Measurements from ENCODE around the gene LMO7.
"Not testable (repeated sequence)": the region's sequence is repeated elsewhere in the genome, so short reads cannot be mapped to it uniquely, and the experiment has no call there.

LMO7 gene

DNA sequence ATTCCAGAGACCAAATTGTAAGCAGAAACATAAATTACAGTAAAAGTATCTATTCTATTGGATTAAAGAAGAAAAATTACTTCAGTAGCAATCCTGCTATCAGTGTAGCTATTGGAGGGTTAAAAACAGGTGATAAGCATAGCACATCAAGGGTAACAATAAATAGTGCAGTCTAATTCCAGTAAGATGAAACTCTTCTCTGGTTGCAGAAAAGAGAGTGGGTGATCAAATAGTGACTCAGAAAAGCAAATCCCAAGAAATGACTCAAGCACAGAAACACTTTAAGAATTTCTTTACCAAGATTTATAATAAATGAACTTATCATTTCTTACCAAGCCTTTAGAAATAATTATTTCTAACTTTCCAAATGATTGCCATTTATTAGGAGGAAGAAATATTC, 135.7 kb downstream of the LMO7 start:
- no peak for DNase-seq (ENCODE audit: low spot score)

GRCh38 chr13:75774176-75774575, 138.0 kb downstream of the LMO7 start:
- DNase-seq (ENCODE audit: low spot score), result no peak

- DNase-seq (ENCODE audit: low spot score), result no peak
These were observed 140.4 kb downstream of the LMO7 start for GRCh38 chr13:75776550-75776949.

GRCh38 chr13:75779393-75779792, 143.3 kb downstream of the LMO7 start:
- no peak for DNase-seq (ENCODE audit: low spot score)

DNA sequence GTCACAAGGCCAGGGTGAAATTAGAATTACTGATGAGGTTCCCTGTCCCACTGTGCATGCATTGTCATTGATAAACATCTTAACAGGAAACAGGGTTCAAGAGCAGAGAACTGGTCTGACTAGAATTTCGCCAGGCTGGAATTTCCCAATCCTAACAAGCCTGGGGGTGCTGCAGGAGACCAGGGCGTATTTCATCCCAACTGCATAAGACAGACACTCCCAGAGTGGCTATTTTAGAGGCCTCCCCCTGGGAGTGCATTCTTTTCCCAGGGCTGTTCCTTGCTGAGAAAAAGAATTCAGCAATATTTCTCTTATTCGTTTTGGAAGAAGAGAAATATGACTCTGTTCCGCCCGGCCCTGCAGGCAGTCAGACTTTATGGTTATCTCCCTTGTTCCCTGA, 144.0 kb downstream of the LMO7 start:
- DNase-seq (ENCODE audit: low spot score), result not testable (repeated sequence)

GRCh38 chr13:75782985-75783384, 146.9 kb downstream of the LMO7 start:
- DNase-seq (ENCODE audit: low spot score), result no peak

DNA sequence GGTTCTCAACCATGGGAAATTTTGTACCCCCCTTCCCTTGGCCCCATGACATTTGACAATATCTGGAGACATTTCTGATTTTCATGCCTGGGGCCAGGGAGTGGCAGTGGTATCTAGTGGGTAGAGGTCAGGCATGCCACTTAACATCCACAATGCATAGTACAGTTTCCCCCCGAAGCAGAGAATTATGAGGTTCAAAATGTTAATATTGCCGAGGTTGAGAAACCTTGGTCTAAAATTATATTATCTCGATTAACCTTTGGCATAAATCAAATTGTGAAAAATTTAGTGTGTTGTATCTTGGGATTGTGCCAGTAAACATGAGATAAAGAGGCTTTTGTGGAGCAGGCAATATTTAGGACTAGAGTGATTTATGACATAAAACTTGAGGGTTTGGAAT, 147.9 kb downstream of the LMO7 start:
- DNase-seq (ENCODE audit: low spot score), result no peak

GRCh38 chr13:75785130-75785529, 149.0 kb downstream of the LMO7 start:
- no peak for DNase-seq (ENCODE audit: low spot score)

- DNase-seq (ENCODE audit: low spot score), result no peak
These were observed 151.3 kb downstream of the LMO7 start for GRCh38 chr13:75787249-75787928.

- no peak for DNase-seq (ENCODE audit: low spot score)
These were observed 152.4 kb downstream of the LMO7 start for GRCh38 chr13:75788481-75788981.

GRCh38 chr13:75789451-75790197, 153.5 kb downstream of the LMO7 start:
- no peak for DNase-seq (ENCODE audit: low spot score)

DNA sequence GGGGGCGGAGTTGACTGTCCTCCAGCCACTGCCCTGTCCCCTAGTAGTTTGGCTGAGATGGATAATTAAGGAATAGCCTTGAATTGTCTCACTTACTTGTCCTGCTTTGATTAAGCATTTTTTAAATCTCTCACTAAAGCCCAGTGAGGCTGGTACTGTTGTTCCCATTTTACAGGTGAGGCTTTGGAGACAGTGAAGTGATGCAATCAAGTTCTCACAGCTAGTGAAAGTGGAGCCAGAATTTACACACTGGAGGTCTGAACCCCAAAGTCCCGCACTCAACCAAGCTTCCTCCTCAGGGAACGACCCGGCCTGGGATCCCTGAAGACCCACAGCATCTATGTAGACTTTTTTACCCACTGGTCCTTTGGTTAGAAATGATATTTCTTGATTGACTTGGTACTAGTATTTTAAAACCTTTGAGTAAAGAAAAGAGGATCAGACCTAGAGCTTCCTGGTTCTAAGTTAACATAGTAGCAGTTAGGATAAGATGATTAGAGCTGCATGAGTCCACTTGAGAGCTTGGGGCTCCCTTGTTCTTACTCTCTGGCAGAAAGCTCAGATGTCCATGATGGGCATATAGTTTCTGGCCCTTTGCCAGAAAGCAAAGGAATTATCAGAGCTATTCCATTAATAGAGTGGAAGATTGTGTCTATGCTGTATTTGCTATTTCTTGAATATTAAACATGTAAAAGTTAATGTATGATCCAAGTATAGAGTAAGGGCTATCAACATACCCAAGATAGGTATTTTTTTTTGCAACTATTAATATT, 154.3 kb downstream of the LMO7 start:
- no peak for DNase-seq (ENCODE audit: low spot score)

DNA sequence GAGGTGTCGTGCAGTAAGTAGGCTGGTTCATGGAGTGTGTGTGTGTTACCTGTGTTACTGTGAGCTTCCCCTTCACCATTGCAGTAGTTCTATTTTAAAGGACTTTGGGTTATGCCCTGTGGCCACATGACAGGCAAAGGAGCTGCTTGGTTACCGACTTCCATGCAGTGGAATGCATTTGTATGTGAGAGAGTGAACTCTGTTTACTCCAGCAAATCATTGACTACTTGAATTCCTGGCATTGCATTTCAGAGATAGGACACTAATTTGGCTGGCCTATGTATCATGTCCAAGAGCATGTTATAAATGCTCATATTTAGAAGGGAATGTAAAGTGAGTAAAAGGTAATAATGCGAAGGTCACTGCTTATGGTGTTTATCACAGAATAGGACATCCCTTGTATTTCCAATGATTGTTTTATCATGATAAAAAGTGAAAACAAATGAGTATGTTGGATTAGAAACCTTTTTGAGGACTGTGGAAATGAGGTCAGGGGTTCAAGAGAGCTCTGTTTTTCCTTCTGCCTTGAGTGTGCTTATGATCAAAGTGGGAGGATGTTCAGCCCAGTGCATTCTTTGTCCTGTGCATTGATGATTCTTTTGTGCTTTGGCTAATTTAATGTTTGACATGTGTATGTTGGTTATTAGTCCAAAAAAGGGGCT, 156.5 kb downstream of the LMO7 start:
- no peak for DNase-seq (ENCODE audit: low spot score)

- DNase-seq (ENCODE audit: low spot score), result not testable (repeated sequence)
These were observed 157.0 kb downstream of the LMO7 start for GRCh38 chr13:75793188-75793567.

DNA sequence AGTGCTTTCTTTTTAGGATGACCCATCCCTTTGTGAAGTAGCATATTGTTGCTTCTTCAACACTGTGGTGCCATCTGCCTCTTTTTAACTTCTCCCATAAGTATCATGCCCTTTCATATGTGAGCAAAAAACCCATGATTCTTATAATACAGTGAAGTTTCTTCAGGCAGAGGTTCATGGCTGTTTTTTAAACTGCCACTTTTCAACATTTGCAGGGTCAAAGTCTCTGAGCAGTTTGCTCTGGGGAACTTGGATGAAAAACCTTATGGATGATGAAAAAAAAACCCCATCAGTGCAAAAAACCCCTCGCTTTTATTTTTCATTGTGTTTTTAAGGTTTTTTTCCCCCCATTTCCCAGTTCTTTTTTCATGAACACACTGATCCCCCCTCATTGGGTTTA, 158.5 kb downstream of the LMO7 start:
- DNase-seq (ENCODE audit: low spot score), result no peak

DNA sequence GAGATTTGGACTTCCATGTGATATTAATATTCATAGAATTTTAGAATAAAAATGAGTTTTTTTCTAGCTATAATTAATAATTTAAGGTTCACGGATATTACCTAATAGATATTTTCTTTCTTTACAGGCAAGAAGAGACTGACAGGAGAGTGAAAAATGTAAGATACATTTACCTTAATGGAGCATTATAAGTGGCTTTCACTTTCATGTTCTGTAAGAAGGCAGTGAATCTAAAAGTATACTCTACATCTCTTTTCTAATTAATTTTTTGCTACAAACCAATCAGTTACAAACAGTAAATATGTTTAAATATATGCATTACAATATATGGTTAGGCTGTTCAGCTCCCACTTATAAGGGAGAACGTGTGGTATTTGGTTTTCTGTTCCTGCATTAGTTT, 159.1 kb downstream of the LMO7 start:
- DNase-seq (ENCODE audit: low spot score), result no peak

DNA sequence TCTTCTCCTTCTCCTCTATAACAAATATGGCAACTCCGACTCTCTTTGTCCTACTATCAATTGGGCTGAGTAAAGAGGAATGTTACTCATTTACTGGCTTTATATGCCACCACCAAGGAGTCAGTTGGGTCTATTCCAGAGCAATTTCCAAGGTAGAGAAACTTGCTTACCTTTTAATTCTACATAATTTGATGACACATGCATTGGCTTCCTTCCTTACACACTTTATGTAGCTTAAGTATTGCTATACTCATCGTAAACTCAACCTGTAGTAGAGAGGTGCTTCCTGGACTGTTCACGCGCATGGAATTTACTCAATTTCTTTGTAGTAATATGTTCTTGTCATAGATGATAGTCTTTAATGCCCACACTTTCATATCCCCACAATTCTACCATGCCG, 160.7 kb downstream of the LMO7 start:
- no peak for DNase-seq (ENCODE audit: low spot score)

DNA sequence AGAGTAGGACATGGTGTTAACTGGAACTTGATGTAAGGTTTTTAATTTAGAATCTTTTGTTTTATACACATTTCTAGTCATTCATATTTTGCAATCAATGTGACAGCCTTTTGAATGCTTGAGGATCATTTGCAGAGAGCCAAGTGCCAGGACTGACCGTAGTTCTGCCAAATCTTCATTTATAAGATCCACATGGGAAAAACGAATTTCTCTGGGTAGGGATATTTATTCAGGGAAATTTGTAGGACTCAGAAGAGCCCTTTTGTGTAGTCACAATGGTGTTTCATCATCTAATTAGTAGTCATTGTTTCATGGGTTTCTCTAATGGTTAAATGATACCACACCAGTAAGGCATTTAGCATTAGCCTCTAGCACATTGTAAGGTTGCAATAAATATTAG, 161.1 kb downstream of the LMO7 start:
- no peak for DNase-seq (ENCODE audit: low spot score)

DNA sequence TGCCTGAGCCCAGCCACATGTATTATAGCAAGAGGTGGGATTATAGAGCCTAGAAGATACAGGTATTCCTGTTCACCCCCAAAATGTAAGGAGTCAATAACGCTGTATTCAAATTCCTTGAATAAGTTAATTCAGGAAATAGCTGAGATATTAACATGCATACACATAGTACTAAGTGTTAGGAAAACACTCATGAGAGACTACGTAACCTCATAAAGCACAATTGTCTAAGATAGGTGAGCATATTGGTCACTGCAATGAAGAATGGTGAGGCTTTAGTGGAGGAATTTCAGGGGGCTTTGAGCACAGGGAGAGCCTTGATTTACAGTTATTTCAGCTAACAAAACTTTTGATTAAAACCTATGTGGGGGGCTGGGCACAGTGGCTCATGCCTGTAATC, 161.6 kb downstream of the LMO7 start:
- DNase-seq (ENCODE audit: low spot score), result no peak

DNA sequence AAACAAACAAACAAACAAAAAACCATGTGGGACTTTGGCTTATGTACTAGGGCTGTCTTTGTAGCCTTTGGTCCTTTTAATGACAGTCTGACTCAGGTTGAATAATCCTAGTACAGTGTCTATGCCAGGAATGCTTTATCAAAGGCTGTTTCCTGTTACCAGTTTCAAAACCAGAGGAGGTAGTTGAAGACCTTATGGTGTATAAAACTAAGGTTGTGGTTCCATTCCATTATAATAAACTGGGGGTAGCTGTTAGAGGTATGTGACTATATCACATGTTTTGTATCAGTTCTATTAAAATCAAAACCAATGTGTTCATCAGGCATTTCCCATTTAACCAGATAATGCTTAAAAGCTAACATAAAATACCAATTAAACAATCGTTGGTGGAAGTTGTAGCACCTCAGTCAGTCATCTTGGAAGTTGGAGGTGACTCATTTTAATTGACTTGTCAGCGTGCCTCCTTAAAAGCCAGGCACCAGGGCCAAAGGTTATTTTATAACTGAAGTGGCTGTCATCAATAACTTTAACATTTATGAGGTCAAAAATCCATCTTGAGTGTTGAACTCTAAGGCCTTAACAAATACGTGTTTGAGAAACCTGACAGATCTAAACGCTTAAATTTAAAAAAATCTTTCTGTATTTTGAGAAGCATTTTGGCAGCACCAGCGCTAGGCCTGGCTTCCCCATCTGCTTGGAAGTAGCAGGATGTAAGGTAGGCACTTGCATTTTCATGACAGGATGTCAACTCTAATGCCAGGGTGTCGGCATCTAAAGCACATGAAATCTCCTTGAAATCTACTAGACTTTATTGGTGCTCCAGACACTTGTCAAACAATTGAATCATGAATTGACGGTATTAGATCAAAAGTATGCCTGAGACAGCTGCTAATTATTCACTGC, 162.5 kb downstream of the LMO7 start:
- DNase-seq (ENCODE audit: low spot score), result no peak

- no peak for DNase-seq (ENCODE audit: low spot score)
These were observed 164.4 kb downstream of the LMO7 start for GRCh38 chr13:75800545-75800944.

Measured in germinal center (tissue), 1 donor.